Suppressor macrophage treated with lipopolysaccharide for 1 hour (primary cell): Measurements from ENCODE around the gene ZNF536.
"Not testable (repeated sequence)": the region's sequence is repeated elsewhere in the genome, so short reads cannot be mapped to it uniquely, and the experiment has no call there.

ENCODE experiments used
- DNase-seq, 3 donors: peaks; one replicate each; pipeline ENCODE4 v3.0.0-alpha.2; 2020 to 2022

The ZNF536 gene

DNA sequence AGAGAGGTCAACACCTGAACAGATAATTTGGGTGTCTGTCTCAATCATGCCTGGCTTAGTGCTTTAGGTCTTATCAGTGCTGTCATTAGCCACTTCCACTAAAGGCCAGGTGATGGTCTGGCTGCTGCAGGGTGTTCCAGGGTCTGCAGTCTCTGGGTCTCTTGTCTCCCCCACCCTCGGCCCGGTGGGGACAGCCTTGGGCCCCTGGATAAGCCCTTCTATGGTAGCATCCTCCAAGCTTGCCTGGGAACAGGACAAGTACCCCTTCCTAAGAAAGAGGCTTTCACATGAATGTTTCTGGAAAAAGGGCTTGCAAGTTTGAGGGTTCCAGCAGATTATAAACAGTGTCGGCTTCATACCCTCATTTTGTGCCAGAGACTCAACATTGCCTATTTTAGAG is 29.3 kb upstream of the ZNF536 start:
- no peak for DNase-seq

DNA sequence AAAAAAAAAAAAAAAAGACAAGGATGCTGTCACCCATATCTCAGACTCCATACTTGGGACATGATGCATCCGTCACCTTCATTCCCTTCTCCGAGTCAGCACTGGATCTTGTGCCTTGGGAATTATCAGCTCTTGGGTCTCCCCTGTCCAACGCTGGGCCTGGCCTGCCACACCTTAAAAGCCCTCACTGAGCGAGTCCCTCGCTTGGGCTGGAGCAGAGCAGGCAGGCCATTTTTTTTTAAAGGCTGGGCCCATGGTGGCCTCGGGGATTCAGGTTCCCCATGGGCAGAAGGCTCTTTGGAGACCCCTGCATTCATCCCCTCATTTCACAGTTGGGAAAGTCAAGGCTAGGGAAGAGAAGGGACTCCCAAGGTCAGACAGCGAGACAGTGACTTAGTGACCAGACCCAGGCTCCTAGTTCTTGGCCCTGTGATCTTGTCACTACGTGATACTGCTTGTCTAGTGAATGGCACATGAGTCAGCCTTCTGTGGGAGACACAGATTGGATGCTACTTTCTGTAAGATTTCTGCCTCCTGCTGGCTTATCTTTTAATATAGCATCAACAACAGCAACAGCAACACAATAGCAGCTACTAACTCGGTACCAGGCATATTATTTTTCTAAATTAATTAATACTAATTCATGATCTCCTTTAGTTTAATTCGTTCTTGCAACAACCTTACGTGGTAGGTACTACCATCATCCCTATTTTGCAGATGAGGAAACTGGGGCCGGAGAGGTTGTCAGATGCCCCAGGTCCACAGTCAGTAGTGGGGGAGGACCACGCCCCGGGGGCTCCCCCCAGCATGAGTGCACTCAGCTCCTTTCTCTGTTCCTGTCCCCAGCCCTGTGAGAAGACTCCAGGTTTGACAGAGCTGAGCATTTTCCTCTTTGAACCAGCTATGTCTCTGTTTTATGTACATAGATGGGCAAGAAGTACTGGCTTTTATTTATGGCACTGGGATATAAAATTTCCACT is 27.4 kb upstream of the ZNF536 start:
- DNase-seq = no peak

DNA sequence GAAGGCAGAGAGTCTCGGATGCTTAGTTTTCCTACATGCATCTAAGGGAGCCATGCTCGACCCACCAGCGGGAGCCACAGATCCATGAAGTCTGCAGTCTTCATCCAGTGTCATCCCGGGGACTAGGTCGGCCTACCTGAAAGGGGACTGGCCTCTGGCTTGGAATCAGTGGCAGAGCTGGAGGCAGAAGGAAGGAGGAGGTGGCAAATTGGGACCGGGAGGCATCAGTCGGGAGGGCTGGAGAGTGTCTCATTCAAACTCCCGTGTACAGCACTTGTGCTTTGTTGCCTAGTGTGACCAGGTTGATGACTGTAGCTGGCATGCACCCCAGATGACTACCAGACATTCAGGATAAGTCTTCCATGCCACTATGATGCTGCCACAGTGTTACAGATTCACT is 26.5 kb upstream of the ZNF536 start:
- no peak for DNase-seq

DNA sequence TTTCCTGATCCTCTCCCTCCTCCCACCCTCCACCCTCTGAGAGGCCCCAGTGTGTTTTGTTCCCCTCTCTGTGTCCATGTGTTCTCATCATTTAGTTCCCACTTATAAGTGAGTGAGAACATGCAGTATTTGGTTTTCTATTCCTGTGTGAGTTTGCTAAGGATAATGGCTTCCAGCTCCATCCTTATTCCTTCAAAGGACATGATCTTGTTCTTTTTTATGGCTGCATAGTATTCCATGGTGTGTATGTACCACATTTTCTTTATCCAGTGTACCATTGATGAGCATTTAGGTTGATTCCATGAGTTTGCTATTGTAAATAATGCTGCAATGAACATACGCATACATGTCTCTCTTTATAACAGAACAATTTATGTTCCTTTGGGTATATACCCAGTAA is 25.7 kb upstream of the ZNF536 start:
- not testable (repeated sequence) for DNase-seq

DNA sequence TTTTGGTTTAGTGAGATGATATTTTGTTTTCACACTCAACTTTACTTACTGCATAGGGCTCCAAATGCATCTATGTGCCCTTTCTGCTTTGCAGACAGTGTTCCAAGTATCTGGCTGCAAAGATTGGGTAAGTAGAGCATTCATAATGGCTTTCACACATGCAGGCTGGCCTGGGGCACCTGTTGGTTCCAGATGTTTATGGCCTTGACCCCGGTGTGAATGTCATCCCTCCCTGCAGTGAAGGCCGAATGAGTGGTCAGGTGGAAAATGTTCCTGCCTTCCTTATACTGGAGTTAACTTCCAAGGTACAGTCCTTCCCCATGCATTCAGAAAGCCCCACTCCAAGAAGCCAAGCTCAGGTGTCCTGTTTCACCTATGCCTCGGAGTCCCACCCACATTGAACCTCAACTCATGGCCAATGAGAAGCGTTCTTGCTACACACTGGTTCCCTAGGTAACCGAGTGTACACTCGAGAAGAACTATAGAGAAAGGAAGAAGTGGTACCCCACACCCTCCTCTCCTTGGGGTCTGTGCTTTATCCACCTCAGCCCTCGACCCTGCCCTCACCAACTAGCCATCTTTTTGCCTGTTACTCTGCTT is 23.0 kb upstream of the ZNF536 start:
- DNase-seq = no peak

DNA sequence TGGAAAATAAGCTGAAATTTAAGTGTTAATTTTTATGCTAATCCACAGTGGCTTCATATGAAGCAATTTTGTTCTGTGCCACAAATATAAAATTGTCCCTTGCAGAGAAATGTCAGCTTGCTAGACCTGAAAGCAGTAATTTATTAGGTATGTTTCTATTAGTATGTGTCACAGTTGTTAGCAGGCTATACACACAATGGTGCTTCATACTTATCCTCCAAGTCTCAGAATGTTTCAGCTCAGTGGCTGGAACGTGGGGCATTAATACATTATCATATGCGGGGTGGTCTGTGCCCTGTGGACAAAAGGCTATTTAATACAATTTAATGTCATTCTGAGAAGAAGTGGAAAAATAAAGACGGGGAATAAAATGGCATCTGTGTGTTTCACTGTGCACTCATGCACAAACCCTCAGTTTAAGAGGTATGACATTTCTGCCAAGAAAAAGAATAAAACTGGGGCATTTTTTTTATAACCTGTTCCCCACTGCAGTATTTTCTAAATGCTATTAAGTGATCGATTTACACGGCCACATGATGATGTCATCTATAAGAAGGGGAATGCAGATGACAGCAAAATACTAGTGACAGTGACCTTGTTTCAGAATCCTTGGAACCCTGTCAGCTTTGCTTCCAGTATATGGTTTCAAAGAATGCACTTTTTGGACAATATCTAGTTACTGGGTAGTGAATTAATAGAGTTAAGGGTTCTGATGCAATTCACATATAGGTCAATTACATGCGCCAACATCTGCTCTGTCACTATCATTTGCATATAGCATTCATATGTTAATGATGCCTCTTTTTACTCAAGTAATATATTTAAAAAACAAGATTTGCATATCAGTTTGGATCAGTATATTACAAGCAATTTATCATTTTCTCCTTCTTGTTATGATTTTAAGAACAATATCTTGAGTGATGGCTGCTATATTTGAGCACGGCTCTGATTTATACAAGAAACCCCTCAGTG is 21.2 kb upstream of the ZNF536 start:
- DNase-seq = no peak

DNA sequence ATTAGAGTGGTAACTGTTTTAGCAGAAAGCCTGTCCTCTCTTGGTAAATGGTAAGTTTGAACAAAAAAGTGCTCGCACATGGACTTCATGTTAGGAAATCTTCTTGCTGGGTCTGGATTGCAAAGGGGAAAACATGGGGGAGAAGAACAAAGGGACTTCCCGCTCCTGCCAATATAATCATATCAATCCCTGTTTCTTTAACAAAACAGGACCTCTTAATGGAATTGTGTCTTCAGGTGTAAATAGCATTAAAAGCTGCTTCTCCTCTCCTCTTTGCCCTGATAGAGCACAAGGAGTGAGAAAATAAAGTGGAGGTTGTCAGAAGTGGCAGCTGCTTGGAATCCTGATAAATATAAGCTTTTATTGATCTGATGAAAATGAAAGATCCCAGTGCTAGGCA is 20.4 kb upstream of the ZNF536 start:
- no peak for DNase-seq

DNA sequence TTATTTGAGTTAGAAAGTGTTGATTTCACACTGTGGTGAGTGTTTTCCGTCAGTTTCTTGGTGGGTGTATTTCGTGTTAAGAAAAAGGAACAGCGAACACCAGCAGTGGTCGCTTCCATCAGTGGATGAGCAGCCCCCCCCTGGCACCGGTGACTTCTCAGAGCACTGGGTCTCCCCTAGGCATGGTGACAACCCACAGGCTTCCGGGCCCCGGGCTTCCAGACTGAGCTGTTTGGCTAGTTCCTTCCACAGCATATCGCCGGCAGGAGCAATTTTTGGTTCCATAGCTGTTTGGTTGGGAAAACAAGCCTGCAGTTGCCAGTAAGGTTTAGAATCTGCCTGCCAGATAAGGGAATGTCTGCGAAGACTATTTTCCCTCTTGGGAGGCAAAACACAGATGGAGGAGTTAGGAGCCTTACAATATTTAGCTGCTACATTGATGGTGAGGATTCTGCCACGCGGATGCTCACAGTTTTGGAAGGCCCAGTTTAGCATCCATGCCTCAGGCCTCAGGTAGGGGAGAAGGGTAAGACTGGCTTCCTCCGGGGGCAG is 18.7 kb upstream of the ZNF536 start:
- DNase-seq = no peak

DNA sequence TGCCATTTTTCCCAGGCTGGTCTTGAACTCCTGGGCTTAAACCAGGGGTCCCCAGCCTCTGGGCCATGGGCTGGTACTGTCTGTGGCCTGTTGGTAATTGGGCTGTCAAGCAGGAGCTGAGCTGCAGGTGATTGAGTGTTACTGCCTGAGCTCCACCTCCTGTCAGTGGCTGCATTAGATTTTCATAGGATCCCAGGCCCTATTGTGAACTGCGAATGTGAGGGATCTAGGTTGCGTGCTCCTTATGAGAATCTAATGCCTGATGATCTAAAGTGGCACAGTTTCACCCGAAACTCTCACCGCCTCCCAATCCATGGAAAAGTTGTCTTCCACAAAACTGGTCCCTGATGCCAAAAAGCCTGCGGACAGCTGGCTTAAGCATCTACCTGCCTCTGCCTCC is 16.6 kb upstream of the ZNF536 start:
- no peak for DNase-seq

DNA sequence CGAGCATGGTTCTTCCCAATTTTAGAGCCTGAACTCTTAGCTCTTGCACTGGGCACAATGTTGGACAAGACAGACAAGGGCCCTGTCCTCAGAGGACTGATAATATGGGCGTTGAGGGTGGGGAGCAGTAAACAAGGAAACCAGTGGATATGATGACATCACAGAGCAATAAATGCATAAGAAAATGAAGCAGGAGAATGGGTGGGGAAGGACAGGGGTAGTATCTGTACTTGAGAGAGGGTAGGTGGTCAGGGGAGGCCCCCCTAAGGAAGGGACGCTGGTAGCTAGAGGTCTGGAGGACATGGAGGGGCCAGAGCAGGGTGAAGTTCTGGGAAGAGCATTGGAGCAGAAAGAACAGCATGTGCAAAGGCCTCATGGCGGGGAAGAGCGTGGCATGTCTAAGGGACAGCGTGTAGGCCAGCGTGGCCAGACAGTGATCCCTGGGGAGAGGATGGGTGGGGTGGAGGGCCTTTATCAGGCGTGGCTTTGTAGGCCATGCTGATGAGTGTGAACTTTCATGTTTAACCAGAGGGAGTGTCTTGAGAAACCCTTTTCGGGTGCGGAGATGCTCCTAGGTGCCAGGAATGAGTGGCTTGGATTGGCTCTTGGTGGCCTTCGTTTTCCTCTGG is 15.1 kb upstream of the ZNF536 start:
- DNase-seq = no peak

DNA sequence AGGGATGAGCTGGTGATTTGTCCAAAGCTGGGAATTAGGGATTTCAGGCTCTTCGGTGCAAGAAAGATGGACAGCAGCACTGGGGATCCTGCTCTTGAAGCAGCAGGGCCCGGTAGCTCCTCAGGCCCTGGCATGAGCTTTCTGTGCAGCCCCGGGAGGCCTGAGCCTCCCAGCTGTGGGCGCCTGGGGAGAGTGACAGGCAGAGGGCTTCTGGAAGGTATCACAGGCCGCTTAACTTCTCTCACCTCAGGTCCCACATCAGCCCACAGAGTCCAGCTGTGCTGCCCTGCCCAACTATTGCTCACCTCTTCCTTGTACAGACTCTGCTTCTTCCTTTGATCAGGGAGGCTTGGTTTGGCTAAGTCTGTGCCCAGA is 14.6 kb upstream of the ZNF536 start:
- no peak for DNase-seq

DNA sequence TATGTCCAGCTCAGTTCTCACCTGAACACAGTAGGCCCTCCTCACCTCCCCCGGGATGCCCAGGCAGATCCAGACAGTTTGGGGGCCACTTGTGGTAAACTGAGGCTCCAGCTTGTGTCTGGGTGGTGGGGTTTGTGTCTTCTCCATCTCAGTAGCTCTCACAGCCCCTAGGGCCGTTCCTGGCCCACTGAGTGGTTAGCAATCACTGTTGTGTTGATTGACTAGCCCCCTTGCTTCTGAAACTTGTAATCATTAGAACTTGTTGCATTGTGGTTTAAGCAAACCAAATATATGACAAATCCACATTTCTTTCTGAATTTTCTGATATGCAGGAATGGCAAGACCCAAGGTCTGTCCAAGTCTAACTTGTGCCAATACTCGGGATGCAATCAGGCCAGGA is 13.9 kb upstream of the ZNF536 start:
- no peak for DNase-seq

DNA sequence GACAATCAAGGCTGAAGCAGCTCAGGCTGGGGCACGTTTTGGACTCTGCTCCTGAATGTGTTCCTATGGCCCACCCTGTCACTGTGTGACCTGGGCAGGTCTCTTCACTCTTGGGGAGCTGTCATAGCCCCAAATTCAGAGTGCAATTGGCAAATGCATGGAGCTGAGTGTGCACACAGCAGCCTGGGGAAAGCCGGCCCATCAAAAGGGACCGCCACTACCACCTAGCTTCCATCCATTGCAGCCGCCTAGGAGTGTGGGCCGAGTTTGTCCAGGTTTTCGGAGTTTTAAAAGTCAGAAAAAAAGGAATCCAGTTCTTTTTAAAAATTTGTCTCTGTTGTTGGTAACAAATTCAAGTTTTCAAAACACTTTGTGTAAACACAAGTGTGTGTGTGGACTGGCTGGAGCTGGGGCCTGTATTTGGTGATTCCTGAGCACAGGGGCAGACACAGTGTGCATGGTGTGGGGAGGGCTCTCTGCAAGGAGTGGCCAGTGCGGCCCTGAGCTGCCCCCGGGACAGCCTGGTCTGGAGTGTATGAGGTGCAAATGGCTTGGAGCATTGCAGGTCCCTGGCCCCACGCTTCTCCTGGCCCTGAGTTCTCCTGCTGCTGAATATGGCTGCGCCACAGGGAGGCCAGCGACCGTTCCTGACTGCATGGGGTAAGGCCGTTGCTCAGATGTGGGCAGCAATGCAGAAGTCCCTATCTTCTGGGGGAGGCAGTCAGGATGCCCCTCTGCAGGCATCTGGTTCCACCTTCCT is 13.2 kb upstream of the ZNF536 start:
- DNase-seq = no peak

DNA sequence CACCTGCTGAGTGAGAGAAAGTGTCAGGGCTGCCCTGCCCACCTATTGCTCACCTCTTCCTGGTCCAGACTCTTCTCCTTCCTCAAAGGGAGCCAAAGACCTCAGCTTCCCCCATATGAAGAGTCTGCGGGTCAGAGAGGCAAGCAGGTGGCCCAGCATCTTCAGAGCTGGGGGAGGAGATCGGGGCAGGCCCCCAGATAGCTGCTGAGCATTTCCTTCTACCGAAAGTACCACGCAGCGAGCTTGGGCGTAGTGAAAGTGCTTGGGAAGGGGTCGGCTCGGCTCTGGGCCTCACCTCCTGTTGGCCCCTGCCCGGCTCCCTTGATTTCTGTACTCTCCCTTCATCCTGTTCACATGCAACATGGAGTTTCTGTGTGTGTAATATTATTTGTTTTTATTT is 12.2 kb upstream of the ZNF536 start:
- DNase-seq = no peak

DNA sequence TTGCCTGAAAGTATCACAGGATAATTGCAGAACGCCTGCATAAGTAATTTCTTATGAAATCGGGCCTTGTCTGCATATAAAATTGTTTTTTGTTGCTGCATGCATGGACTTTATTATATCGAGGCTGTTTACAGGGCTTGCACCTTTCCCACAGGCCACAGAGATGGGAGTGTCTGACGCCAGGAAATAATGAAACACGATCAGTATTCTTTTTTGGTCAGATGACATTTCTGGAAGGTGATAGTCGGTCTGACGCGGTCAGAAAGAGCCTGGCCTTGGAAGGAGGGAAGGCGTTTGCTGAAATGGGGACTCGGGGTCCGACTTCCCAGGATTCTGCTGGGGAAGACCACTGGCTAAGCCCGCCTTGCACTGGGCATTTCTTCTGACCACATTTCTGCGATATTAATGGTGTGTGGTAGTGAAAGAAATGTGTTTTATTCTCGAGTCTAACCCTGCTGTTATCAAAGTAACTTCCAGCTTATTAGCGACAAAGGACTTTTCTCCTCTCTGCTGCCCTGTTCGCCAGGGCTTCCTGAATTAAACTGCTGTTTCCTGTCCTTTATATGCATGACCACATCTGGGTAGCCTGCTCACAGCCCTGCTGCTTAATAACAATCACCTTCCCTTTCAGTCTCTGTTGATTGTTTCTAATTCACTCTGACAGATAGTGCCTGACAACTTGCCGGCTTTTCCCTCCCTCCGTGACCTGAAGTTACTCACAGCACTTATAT is 11.6 kb upstream of the ZNF536 start:
- DNase-seq = no peak

DNA sequence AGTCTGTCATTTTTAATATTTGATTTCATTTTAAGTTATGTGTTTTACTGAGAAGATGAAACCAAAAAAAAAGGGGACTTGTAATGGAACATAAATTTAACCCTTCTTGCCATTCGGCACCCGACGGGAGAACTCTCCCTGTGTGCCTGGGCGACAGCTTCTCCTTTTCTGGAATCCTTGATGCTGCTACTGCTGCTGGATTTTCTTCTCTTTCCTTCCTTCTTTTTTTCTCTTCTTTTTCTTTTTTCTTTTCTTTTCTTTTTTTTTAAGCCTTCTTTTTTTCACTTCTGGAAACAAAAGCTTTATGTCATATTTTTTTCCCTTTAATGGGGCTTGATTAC is 11.1 kb upstream of the ZNF536 start:
- DNase-seq = no peak

DNA sequence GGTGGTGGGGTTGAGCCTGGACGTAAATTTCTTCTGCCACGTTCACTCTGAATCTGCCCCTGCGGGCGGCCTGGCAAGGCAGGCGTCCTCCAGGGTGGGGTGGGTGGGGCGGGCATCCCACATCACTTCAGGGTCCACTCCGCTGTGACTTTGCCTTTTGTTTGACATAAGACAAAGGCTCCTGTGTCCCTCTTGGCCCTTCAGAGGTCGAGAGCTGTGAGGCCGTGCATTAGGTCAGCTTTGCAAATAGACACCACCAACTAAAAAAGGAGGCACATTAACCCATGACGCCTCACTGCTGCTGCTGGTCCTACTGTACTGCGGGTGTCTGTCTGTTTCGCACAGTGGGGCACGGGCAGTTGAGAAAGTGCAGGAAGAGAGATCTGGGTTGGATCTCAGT is 10.5 kb upstream of the ZNF536 start:
- no peak for DNase-seq

DNA sequence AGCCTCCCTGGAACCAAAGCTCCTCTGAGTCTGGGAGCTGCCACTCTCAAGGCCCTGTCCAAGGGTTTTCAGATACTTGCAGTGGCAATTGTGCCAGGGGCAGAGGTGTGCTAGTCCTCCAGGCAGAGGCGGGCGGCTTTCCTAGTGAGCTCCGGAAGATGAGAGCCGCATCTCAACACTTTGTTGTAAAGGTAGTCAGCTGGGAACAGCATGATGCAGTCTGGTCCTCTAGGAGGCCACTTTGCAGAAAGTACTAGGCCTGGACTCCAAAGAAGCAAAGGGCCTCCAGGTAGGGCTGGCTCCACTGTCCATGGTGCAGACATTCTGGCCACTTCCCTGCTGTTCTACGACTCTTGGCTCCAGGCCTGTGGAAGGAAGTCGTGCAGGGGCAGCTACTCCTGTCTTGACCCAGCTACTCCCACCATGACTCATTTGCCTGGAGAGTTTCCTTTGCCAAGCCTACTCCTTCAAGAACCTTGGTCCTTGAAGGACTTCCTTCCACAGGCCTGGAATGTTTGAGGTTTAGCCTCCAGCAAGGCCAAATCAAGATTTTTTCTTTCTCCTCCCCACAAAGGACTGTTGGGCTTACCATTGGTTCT is 9.9 kb upstream of the ZNF536 start:
- DNase-seq = no peak

DNA sequence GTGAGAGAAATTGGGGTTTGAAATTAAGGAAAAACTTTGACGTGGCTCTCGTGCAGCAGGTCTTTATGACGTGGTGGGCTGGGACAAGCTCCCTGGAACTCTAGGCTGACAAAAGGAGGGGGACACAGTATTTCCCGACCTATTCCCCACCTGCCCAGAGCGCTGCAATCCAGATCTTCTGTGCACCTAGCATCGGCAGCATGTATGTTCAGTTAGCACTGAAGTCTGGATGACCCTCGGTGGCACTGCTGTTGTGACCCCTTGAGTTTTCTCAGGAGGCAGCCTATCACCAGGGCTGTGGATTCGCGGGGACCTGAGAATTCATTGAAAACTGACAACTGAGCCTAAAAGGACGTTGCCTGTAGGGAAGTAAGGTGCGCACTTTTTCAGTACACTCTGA is 9.1 kb upstream of the ZNF536 start:
- no peak for DNase-seq

DNA sequence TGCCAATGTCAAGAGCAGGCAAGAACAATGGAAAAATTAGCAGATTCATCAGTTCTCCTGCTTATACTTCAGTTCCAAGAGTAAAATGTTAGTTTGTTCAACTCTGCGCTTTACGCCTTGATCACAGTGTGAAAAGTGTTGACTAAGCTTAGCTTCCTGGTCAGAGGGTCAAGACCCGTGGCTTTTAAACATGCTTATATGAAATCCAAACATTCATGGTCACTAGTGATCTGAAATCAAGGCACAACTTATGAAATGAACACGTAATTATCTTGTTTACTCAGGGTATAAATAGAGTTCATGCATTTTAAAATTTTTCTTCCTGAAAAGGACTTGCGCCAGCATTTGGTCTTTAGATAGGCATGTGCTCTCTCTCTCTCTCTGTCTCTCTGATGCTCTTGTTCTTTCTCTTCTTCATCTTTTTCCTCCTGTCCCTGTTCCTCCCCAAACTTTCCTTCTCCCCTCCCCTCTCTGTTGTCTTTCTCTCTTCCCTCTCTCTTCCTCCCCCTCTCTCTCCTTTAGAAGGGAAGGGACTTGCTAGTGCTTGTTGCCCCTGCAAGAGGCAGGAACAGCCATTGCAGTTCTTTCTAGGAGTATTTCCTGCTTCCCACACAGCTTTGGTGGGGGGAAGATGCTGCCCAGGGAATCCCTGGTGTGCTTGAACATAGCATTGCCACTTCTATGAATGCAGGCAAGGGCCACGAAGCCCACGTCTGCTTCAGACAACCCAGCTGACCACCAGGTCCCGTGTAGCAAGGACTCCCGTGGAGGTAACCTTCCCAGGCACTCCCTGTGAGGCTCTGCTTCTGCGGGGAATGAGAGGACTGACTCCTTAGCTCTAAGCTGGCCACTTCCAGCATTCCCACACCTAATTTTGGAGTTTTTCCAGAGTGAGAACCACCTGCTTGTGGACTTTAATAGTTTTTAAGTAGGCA is 7.1 kb upstream of the ZNF536 start:
- no peak for DNase-seq
